NCI-H1436 (cell line): ENCODE measurements around the gene FKBP5.
"Not testable (repeated sequence)": the region's sequence is repeated elsewhere in the genome, so short reads cannot be mapped to it uniquely, and the experiment has no call there.

Experiments
- DNase-seq: peaks from one replicate; lab custom pipeline; 2025; lab: John Stamatoyannopoulos, UW

Gene FKBP5

DNA sequence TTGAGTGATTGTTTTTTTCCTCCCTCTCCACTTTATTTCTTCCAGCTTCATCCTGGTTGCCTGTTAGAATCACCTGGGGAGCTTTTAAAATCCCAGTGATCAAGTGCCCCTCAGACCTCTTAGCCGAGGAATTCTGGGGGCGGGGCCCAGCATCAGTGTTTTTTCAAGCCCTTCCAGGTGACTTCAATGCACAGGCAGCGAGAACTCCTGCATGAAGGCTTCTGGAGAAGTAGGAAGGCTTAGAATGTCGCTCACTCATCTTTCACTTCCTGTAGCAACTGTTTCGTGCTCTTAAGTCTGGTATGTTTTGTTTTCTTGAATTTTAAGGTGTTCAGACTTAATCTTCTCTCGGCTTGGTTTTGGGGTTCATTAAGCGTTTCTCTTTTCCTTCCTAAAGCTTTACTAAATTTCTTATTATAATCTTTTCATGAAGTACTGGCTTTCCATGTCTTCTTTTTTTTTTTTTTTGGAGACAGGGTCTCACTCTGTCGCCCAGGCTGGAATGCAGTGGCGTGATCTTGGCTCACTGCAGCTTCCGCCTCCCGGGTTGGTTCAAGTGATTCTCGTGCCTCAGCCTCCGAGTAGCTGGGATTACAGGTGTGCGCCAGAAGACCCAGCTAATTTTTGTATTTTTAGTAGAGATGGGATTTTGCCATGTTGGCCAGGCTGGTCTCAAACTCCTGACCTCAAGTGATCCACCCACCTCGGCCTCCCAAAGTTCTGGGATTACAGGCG lies 145.1 kb downstream of the FKBP5 start:
- no peak for DNase-seq

GRCh38 chr6:35541836-35542235 lies 146.9 kb downstream of the FKBP5 start:
- no peak for DNase-seq

- no peak for DNase-seq
These were observed 149.5 kb downstream of the FKBP5 start for GRCh38 chr6:35539223-35539622.

- not testable (repeated sequence) for DNase-seq
These were observed 152.9 kb downstream of the FKBP5 start for GRCh38 chr6:35535847-35536246.

DNA sequence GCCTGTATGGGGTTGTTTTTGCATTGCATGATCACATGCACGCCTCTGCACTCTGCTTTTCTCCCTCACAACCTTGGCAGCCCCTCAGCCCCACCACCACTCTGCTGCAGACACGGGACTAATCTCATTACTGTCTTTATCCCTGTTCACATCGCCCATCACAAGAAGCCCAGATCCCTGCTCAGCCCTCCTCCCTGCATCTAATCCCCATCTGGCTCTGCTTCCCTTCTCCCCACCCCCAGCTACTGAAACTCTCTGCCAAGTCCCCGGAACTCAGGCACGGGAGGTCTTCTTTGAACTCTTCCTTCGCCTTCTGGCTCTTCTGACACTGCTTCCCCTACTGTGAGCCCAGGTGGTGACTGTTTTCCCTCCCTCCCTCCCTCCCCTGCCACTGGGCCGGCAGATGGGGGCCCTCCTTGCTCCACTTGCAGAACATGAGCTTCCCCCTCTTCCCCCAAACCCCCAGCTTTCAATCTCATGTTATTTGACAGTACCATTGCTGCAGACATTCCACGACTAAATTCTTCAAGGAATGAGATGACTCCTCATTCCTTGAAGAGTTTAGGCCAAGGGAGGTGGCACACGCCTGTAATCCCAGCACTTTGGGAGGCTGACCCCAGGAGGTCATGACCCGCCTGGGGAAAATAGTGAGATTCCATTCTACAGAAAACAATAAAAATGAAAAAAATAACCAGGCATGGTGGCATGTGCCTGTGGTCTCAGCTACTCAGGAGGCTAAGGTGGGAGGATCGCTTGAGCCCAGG lies 154.1 kb downstream of the FKBP5 start:
- no peak for DNase-seq

GRCh38 chr6:35533981-35534380 lies 154.7 kb downstream of the FKBP5 start:
- DNase-seq, result no peak

DNA sequence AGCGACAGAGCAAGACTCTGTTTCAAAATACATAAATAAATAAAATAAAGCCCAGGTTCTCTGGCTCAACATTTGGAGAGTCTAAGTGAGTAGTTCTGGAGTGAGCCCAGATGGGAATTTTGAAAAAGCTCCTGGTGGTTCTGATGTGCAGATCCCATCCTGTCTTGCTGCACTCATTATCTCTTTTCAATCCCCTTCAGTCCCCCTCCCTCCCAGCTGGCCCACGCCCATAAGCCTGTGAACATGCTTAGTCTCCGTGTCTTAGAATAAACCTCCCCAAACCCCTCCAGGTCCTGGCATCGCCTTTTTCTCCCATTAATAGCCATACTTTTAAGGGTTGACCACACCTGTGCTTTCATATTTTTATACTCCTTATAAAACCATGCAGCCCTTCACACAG lies 156.6 kb downstream of the FKBP5 start:
- no peak for DNase-seq

- no peak for DNase-seq
These were observed 164.2 kb downstream of the FKBP5 start for GRCh38 chr6:35524380-35525020.
